Lower lobe of right lung (tissue), 2 donors: ENCODE results near the gene HSP90AB1. TPM values are rescaled to one million over a fixed set of nuclear protein-coding genes. Genes with fewer than 3 reads are reported as not detected.
A peak's percentile ranks its signal among the peaks of the same experiment; 100 is the strongest.

Experiments
- ATAC-seq, 2 donors: fragments of 200-7000 bp; cut with Tn5 transposase; one replicate each; pipeline ENCODE4 v1.9.1; 2020 to 2022; ENCODE audit warnings: mild to moderate bottlenecking in 2 of 2, moderate library complexity in 2 of 2
- DNase-seq: peaks from one replicate; pipeline ENCODE4 v3.0.0-alpha.2; 2020
- H3K27ac ChIP-seq: fragments of 200-600 bp; one replicate; pipeline ENCODE4 v1.8.0; 2022
- H3K27me3 ChIP-seq: fragments of 200-600 bp; one replicate; pipeline ENCODE4 v1.8.0; 2022; ENCODE audit warnings: low read depth
- H3K36me3 ChIP-seq: fragments of 200-600 bp; one replicate; pipeline ENCODE4 v1.8.0; 2022; ENCODE audit warnings: mild to moderate bottlenecking
- H3K4me1 ChIP-seq: fragments of 200-600 bp; one replicate; pipeline ENCODE4 v1.8.0; 2022
- H3K4me3 ChIP-seq: fragments of 200-600 bp; one replicate; pipeline ENCODE4 v1.8.0; 2022; ENCODE audit warnings: mild to moderate bottlenecking
- H3K9me3 ChIP-seq: fragments of 200-600 bp; one replicate; pipeline ENCODE4 v1.8.0; 2022
- CTCF ChIP-seq: fragments of 200-600 bp; IDR thresholded peaks from one replicate; pipeline ENCODE4 v1.8.0; 2022; ENCODE audit warnings: antibody characterized with exemption, mild to moderate bottlenecking
- intact Hi-C: fragments of 100-400 bp; cut with DNase I; formaldehyde crosslinking; loops from one replicate; pipeline ENCODE4 v1.11.0; 2022
- total RNA-seq: library from RNA; stranded (reverse); fragmentation: NEBNext Ultra II Directional; extraction: Animal tissue kit (Norgen Biotek cat#: 25700); gene quantifications from one replicate; pipeline ENCODE4 v1.2.1, GENCODE V29; 2021
- donor health status: DM: no; HTN: yes; CAD: no; lungs with severe emphysema.

HSP90AB1 gene
- total RNA-seq, 1 donor from 2014 or later, result 680 TPM

- Histone ChIP-seq H3K27ac (no peak overlapping the region), H3K9me3 (no peaks in the 10 kb centered on the region), H3K36me3 (peaks cover 75% of the 10 kb centered on the region), H3K27me3 (no peaks in the 10 kb centered on the region), H3K4me1 (peaks cover 57% of the 10 kb centered on the region), H3K4me3 (no peak overlapping the region)
- DNase-seq, result no peak
- no peak for ATAC-seq
- intact Hi-C loops, result no loop called here
- TF ChIP-seq CTCF, result no peak
These were observed 4.9 kb downstream of the HSP90AB1 start for GRCh38 chr6:44251576-44252524.

- no peaks in the 10 kb centered on the region for H3K27me3 ChIP-seq
- no peaks in the 10 kb centered on the region for H3K9me3 ChIP-seq
- no peak overlapping the region for H3K4me3 ChIP-seq
- H3K27ac ChIP-seq, result no peak overlapping the region
- TF ChIP-seq CTCF, result peak; percentile 31
- DNase-seq (no peak), ATAC-seq (no peak)
- H3K36me3 ChIP-seq, result peaks cover 77% of the 10 kb centered on the region
- H3K4me1 ChIP-seq, result peaks cover 61% of the 10 kb centered on the region
- intact Hi-C loops, result no loop called here
These were observed 6.6 kb downstream of the HSP90AB1 start for GRCh38 chr6:44253307-44254101.

GRCh38 chr6:44254191-44255104 is 7.5 kb downstream of the HSP90AB1 start:
- Histone ChIP-seq H3K4me1 (peaks cover 51% of the 10 kb centered on the region), H3K27ac (no peak overlapping the region), H3K9me3 (no peaks in the 10 kb centered on the region), H3K4me3 (no peak overlapping the region), H3K36me3 (peaks cover 77% of the 10 kb centered on the region), H3K27me3 (no peaks in the 10 kb centered on the region)
- ATAC-seq, result no peak
- TF ChIP-seq CTCF, result no peak
- DNase-seq, result no peak
- intact Hi-C loops, result no loop called here

- H3K27ac ChIP-seq, result no peak overlapping the region
- no peak overlapping the region for H3K4me3 ChIP-seq
- peaks cover 77% of the 10 kb centered on the region for H3K36me3 ChIP-seq
- H3K27me3 ChIP-seq, result no peaks in the 10 kb centered on the region
- H3K9me3 ChIP-seq, result no peaks in the 10 kb centered on the region
- peaks cover 43% of the 10 kb centered on the region for H3K4me1 ChIP-seq
- no peak for DNase-seq
- intact Hi-C loops, result no loop called here
- TF ChIP-seq CTCF, result no peak
- ATAC-seq, result no peak
These were observed 8.4 kb downstream of the HSP90AB1 start for GRCh38 chr6:44255105-44255808.
